Heart left ventricle (tissue), 16 donors: ENCODE measurements around the gene CDH20. TPM values are rescaled to one million over a fixed set of nuclear protein-coding genes. Genes with fewer than 3 reads are reported as not detected.

Source experiments
- ATAC-seq, 4 donors: fragments of 200-7000 bp; cut with Tn5 transposase; one replicate each; pipeline ENCODE4 v1.9.1; 2020 to 2022; ENCODE audit warnings: moderate library complexity in 4 of 4, mild to moderate bottlenecking in 3 of 4, moderate number of reproducible peaks in 1 of 4
- DNase-seq, 5 donors: peaks; one replicate each; pipeline ENCODE4 v3.0.0-alpha.2; 2020
- H3K27ac ChIP-seq, 12 donors: fragments of 200-600 bp; sonication (generic) in 4 of 12; one replicate each; pipeline versions ENCODE4 v1.5.0 to v1.8.0; 2016 to 2022; ENCODE audit warnings: mild to moderate bottlenecking in 2 of 12
- H3K27me3 ChIP-seq, 9 donors: fragments of 200-600 bp; sonication (generic) in 2 of 9; one replicate each; pipeline versions ENCODE4 v1.5.1 to v1.8.0; 2016 to 2022; ENCODE audit warnings: mild to moderate bottlenecking in 3 of 9
- H3K36me3 ChIP-seq, 9 donors: fragments of 200-600 bp; sonication (generic) in 2 of 9; one replicate each; pipeline versions ENCODE4 v1.5.0 to v1.8.0; 2018 to 2022; ENCODE audit warnings: mild to moderate bottlenecking in 2 of 9
- H3K4me1 ChIP-seq, 12 donors: fragments of 200-600 bp; sonication (generic) in 4 of 12; one replicate each; pipeline versions ENCODE4 v1.5.0 to v1.8.0; 2016 to 2022; ENCODE audit warnings: mild to moderate bottlenecking in 3 of 12
- H3K4me3 ChIP-seq, 12 donors: fragments of 200-600 bp; sonication (generic) in 4 of 12; one replicate each; pipeline versions ENCODE4 v1.5.0 to v1.8.0; 2017 to 2022; ENCODE audit warnings: mild to moderate bottlenecking in 9 of 12, moderate library complexity in 4 of 12
- H3K9me3 ChIP-seq, 12 donors: fragments of 200-600 bp; sonication (generic) in 4 of 12; one replicate each; pipeline versions ENCODE4 v1.5.0 to v1.8.0; 2016 to 2022; ENCODE audit warnings: mild to moderate bottlenecking in 1 of 12
- CTCF ChIP-seq, 12 donors: fragments of 200-600 bp; sonication (generic) in 4 of 12; IDR thresholded peaks; one replicate each; pipeline versions ENCODE4 v1.5.0 to v1.8.0; 2018 to 2022; ENCODE audit warnings: antibody characterized with exemption in 12 of 12, mild to moderate bottlenecking in 5 of 12
- POLR2A ChIP-seq, 2 donors: fragments of 450-650 bp; IDR thresholded peaks; one replicate each; pipeline ENCODE4 v1.6.1; 2017; ENCODE audit warnings: antibody characterized with exemption in 2 of 2, mild to moderate bottlenecking in 2 of 2, moderate library complexity in 2 of 2
- WGBS, 4 donors: extraction: QIAGEN DNeasy Blood & Tissue Kit in 2 of 4; methylation state at CpG; one replicate each; pipeline versions ENCODE4 v1.1.5 to v1.1.7; 2013 to 2018; 5-methylcytosine and 5-hydroxymethylcytosine counted together
- intact Hi-C, 10 donors: fragments of 100-400 bp; cut with DNase I; formaldehyde crosslinking; loops; one replicate each; pipeline versions ENCODE4 v1.11.1 to v1.14.2; 2022
- polyA plus RNA-seq, 2 donors: library from polyadenylated mRNA; stranded (reverse); fragments of 200-250 nt; gene quantifications; one replicate each; pipeline ENCODE4 v1.2.3, GENCODE V29; 2013
- total RNA-seq, 9 donors: library from RNA; depleted of rRNA in 2 of 9; stranded (reverse); fragments of >200 nt in 2 of 9; fragmentation: NEBNext Ultra II Directional in 3 of 9; extraction: Animal tissue kit (Norgen Biotek cat#: 25700) in 3 of 9; gene quantifications; one replicate each; pipeline versions ENCODE4 v1.1.0 to v1.2.4, GENCODE V29; 2016 to 2023
- donor health status: ischemic (EF 13 %, LVEDD 7.1; RV severe dilation, severe dysfunction).
- donor health status: healthy with polysubstance abuse.
- donor health status: DM: no; HTN: yes; CAD: no.
- donor health status: DM: no; HTN: no; CAD: no.
- donor health status: ischemic (EF 25% LVEDD 6.9; RV normal size, moderate dysfunction).
- donor health status: ischemic (EF 25% LVEDD 5.7; RV mildly dilated, moderate dysfunction).
- donor health status: healthy.
- donor health status: DM: yes; HTN: yes; CAD: no.
- donor health status: ischemic (EF 35%, LVEDD 5.7; RV mildly dilated, moderate dysfunction).
- donor health status: nonischemic (EF 11% LVEDD 7.7; RV severe dilation, severe dysfunction).
- donor health status: DM: yes; HTN: yes; CAD: no.
- donor health status: PGD.
- donor health status: ischemic (EF 29% LVEDD 5.4; RV normal size, mild dysfunction).
- donor health status: nonischemic (EF 23%, LVEDD 6.1; RV moderate dilation, normal function).

CDH20 gene
- total and polyA plus RNA-seq, 11 donors: 0.03 to 0.20 (median 0.15) TPM; not detected in 8

GRCh38 chr18:61542596-61542995 lies 209.4 kb downstream of the CDH20 start:
- DNase-seq (no peak), ATAC-seq (no peak)
- Histone ChIP-seq H3K27me3 (no peaks in the 10 kb centered on the region), H3K27ac (no peak overlapping the region), H3K9me3 (no peaks in the 10 kb centered on the region), H3K36me3 (no peaks in the 10 kb centered on the region), H3K4me3 (no peak overlapping the region), H3K4me1 (peaks cover 0 to 19% (median 0%) of the 10 kb centered on the region in 12 donors)
- intact Hi-C loops: no loop called here
- TF ChIP-seq CTCF (IDR thresholded peaks at IDR 0.05) (no peak), POLR2A (IDR thresholded peaks at IDR 0.05) (no peak)
- 74 to 86% (median 82%) methylated on average over 2 of the region's 2 CpGs for WGBS, 4 donors

GRCh38 chr18:61543518-61543917 lies 210.3 kb downstream of the CDH20 start:
- Histone ChIP-seq H3K27me3 (no peaks in the 10 kb centered on the region), H3K4me1 (peaks cover 0 to 19% (median 0%) of the 10 kb centered on the region in 12 donors), H3K27ac (peak overlapping the region in 3 of 12 donors; percentile 0 to 8 (median 4)), H3K36me3 (no peaks in the 10 kb centered on the region), H3K4me3 (no peak overlapping the region), H3K9me3 (no peaks in the 10 kb centered on the region)
- ATAC-seq (peak; percentile 64 to 88 (median 82)), DNase-seq (no peak)
- WGBS, 4 donors: 0 to 18% (median 12%) methylated on average over 1 of the region's 1 CpG
- intact Hi-C loops: no loop called here
- TF ChIP-seq POLR2A (IDR thresholded peaks at IDR 0.05): no peak
- no peak for TF ChIP-seq CTCF (IDR thresholded peaks at IDR 0.05)

GRCh38 chr18:61544178-61544577 lies 210.9 kb downstream of the CDH20 start:
- Histone ChIP-seq H3K4me1 (peaks cover 0 to 19% (median 0%) of the 10 kb centered on the region in 12 donors), H3K4me3 (no peak overlapping the region), H3K9me3 (no peaks in the 10 kb centered on the region), H3K36me3 (no peaks in the 10 kb centered on the region), H3K27me3 (no peaks in the 10 kb centered on the region), H3K27ac (peak overlapping the region in 3 of 12 donors; percentile 0 to 8 (median 4))
- ATAC-seq: peak; percentile 45 to 92 (median 68)
- intact Hi-C loops: no loop called here
- DNase-seq: peak in 1 of 5 donors; percentile 30
- TF ChIP-seq POLR2A (IDR thresholded peaks at IDR 0.05): no peak
- TF ChIP-seq CTCF (IDR thresholded peaks at IDR 0.05): no peak
- WGBS, 4 donors: 64 to 73% (median 70%) methylated on average over 10 of the region's 10 CpGs

GRCh38 chr18:61545281-61546245 lies 212.3 kb downstream of the CDH20 start:
- Histone ChIP-seq H3K27me3 (no peaks in the 10 kb centered on the region), H3K27ac (peak overlapping the region in 2 of 12 donors; percentile 0 to 54), H3K9me3 (no peaks in the 10 kb centered on the region), H3K4me3 (no peak overlapping the region), H3K36me3 (no peaks in the 10 kb centered on the region), H3K4me1 (peaks cover 0 to 19% (median 0%) of the 10 kb centered on the region in 12 donors)
- TF ChIP-seq CTCF (IDR thresholded peaks at IDR 0.05): no peak
- no peak for TF ChIP-seq POLR2A (IDR thresholded peaks at IDR 0.05)
- WGBS, 4 donors: 65 to 78% (median 75%) methylated on average over 9 of the region's 9 CpGs
- intact Hi-C loops: no loop called here
- no peak for DNase-seq
- no peak for ATAC-seq
